ENCODE data around the gene ISCU. TPM values are rescaled to one million over a fixed set of nuclear protein-coding genes. Genes with fewer than 3 reads are reported as not detected.

ISCU gene
- total RNA-seq, 6 experiments from 2014 or later = 36.7 to 81.8 (median 58.4) TPM

GRCh38 chr12:108538616-108539195, 23.7 kb upstream of the ISCU start:
- intact Hi-C loops (cut with DNase I) = no loop called here
- Histone ChIP-seq H3K9me3 (no peaks in the 10 kb centered on the region), H3K4me1 (no peaks in the 10 kb centered on the region), H3K4me3 (no peak overlapping the region), H3K27ac (no peak overlapping the region), H3K36me3 (peaks cover 5 to 43% (median 23%) of the 10 kb centered on the region in 4 donors), H3K27me3 (no peaks in the 10 kb centered on the region)
- TF ChIP-seq POLR2A (IDR thresholded peaks at IDR 0.05) = no peak
- TF ChIP-seq CTCF (IDR thresholded peaks at IDR 0.05) = no peak
- peak in 2 of 4 donors; percentile 71 to 75 for ATAC-seq
- WGBS (ENCODE audit: insufficient coverage, low coverage, low lambda C conversion rate, missing lambda C conversion rate) = 46% methylated on average over 10 of the region's 10 CpGs
- no peak for DNase-seq

- intact Hi-C loops (cut with DNase I) = no loop called here
- DNase-seq (no peak), ATAC-seq (no peak)
- Histone ChIP-seq H3K4me1 (no peaks in the 10 kb centered on the region), H3K9me3 (no peaks in the 10 kb centered on the region), H3K36me3 (peaks cover 0 to 57% (median 28%) of the 10 kb centered on the region in 4 donors), H3K27ac (no peak overlapping the region), H3K4me3 (no peak overlapping the region), H3K27me3 (no peaks in the 10 kb centered on the region)
- TF ChIP-seq POLR2A (IDR thresholded peaks at IDR 0.05) (no peak), CTCF (IDR thresholded peaks at IDR 0.05) (no peak)
- 84% methylated on average over 4 of the region's 4 CpGs for WGBS (ENCODE audit: insufficient coverage, low coverage, low lambda C conversion rate, missing lambda C conversion rate)
These were observed 20.1 kb upstream of the ISCU start for GRCh38 chr12:108542320-108542719.

DNA sequence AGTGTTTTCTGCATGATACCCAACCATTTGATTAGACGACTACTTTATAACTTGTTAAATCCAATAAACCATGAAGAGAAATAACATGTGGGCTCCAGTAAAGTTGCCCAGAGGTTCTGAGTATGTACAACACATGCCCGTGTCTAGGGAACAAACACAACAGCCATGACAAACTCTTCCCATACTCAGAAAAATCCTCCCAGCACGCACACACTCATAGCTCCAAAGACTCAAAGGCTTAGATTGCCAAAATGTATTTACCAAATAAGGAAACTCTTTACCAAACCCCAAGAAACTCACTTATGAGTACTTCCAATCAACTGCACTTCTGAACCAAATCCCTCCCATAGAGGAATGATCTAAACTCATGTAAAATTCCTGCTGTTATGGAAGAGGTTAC, 18.7 kb upstream of the ISCU start:
- 93% methylated on average over 3 of the region's 3 CpGs for WGBS (ENCODE audit: insufficient coverage, low coverage, low lambda C conversion rate, missing lambda C conversion rate)
- Histone ChIP-seq H3K27ac (no peak overlapping the region), H3K27me3 (no peaks in the 10 kb centered on the region), H3K4me3 (no peak overlapping the region), H3K4me1 (no peaks in the 10 kb centered on the region), H3K9me3 (no peaks in the 10 kb centered on the region), H3K36me3 (peaks cover 0 to 51% (median 26%) of the 10 kb centered on the region in 4 donors)
- DNase-seq (no peak), ATAC-seq (no peak)
- intact Hi-C loops (cut with DNase I) = no loop called here
- TF ChIP-seq POLR2A (IDR thresholded peaks at IDR 0.05) (no peak), CTCF (IDR thresholded peaks at IDR 0.05) (no peak)

GRCh38 chr12:108547686-108548085, 14.7 kb upstream of the ISCU start:
- H3K27ac ChIP-seq = no peak overlapping the region
- no peaks in the 10 kb centered on the region for H3K27me3 ChIP-seq
- H3K36me3 ChIP-seq = peaks cover 0 to 51% (median 23%) of the 10 kb centered on the region in 4 donors
- H3K9me3 ChIP-seq = no peaks in the 10 kb centered on the region
- H3K4me3 ChIP-seq = no peak overlapping the region
- ATAC-seq (no peak), DNase-seq (no peak)
- TF ChIP-seq POLR2A (IDR thresholded peaks at IDR 0.05) = no peak
- TF ChIP-seq CTCF (IDR thresholded peaks at IDR 0.05) = no peak
- no peaks in the 10 kb centered on the region for H3K4me1 ChIP-seq
- 55% methylated on average over 9 of the region's 9 CpGs for WGBS (ENCODE audit: insufficient coverage, low coverage, low lambda C conversion rate, missing lambda C conversion rate)
- intact Hi-C loops (cut with DNase I) = no loop called here
